PC-9 (cell line): ENCODE results near the gene LUC7L3. TPM values are rescaled to one million over a fixed set of nuclear protein-coding genes. Genes with fewer than 3 reads are reported as not detected.

Experiments used
- BruUV-seq: library from RNA; stranded (reverse); fragments of 400-500 nt; replicated peaks from 2 replicates; lab custom pipeline; 2021; lab: Mats Ljungman, UMichigan
- CTCF ChIA-PET: fragments of 300-600 bp; sonication (Branson Sonifier 250); formaldehyde crosslinking; loops from one replicate; lab custom pipeline; 2022; ENCODE audit warnings: antibody characterized with exemption; lab: Charles Lee
- POLR2A ChIA-PET: fragments of 300-600 bp; sonication (Branson Sonifier 250); formaldehyde crosslinking; loops from one replicate; lab custom pipeline; 2022; ENCODE audit warnings: antibody characterized with exemption; ENCODE audit not compliant: unreplicated experiment; lab: Charles Lee
- DNase-seq, 2 experiments: peaks; one replicate each; pipeline versions ENCODE4 v3.0.0 to v3.0.0-alpha.2; 2015 to 2022; ENCODE audit warnings: mixed read lengths in 1 of 2
- H2AFZ ChIP-seq: fragments of 200-600 bp; sonication (generic); 2 replicates; pipeline ENCODE4 v1.8.1; 2017; ENCODE audit warnings: antibody characterized with exemption
- H3F3A ChIP-seq: fragments of 200-600 bp; sonication (generic); 2 replicates; pipeline ENCODE4 v1.8.1; 2017; ENCODE audit warnings: antibody characterized with exemption, mild to moderate bottlenecking, low read depth; ENCODE audit not compliant: insufficient read depth
- H3K27ac ChIP-seq: fragments of 200-600 bp; sonication (generic); 2 replicates; pipeline ENCODE4 v1.6.1; 2016; ENCODE audit warnings: mixed run types
- H3K27me3 ChIP-seq: fragments of 200-600 bp; sonication (generic); 2 replicates; pipeline ENCODE4 v1.6.1; 2016; ENCODE audit warnings: low read depth, mixed run types; ENCODE audit not compliant: insufficient read depth
- H3K36me3 ChIP-seq: fragments of 200-600 bp; sonication (generic); 2 replicates; pipeline ENCODE4 v1.6.1; 2016; ENCODE audit warnings: low read depth, mixed run types
- H3K4me1 ChIP-seq: fragments of 200-600 bp; sonication (generic); replicated peaks from 2 replicates; pipeline ENCODE4 v1.6.1; 2016; ENCODE audit warnings: mixed run types; ENCODE audit not compliant: insufficient read depth
- H3K4me2 ChIP-seq: fragments of 200-600 bp; sonication (generic); 2 replicates; pipeline ENCODE4 v1.6.1; 2017; ENCODE audit warnings: mixed run types
- H3K4me3 ChIP-seq: fragments of 200-600 bp; sonication (generic); 2 replicates; pipeline ENCODE4 v1.6.1; 2016; ENCODE audit warnings: mixed run types
- H3K79me2 ChIP-seq: fragments of 200-600 bp; sonication (generic); 2 replicates; pipeline ENCODE4 v1.6.1; 2017; ENCODE audit warnings: low read depth, mixed run types
- H3K9me2 ChIP-seq: fragments of 200-600 bp; sonication (generic); 2 replicates; pipeline ENCODE4 v1.8.1; 2017; ENCODE audit warnings: mild to moderate bottlenecking; ENCODE audit not compliant: insufficient read depth
- H3K9me3 ChIP-seq: fragments of 200-600 bp; sonication (generic); 2 replicates; pipeline ENCODE4 v1.8.1; 2016; ENCODE audit warnings: low read depth; ENCODE audit not compliant: insufficient read depth
- H4K20me1 ChIP-seq: fragments of 200-600 bp; sonication (generic); 2 replicates; pipeline ENCODE4 v1.8.1; 2017; ENCODE audit not compliant: insufficient read depth
- EZH2 ChIP-seq: fragments of 200-600 bp; sonication (generic); IDR thresholded peaks from 2 replicates; pipeline ENCODE4 v1.8.0; 2017; ENCODE audit warnings: antibody characterized with exemption, low read depth
- intact Hi-C: fragments of 100-400 bp; cut with micrococcal nuclease; formaldehyde crosslinking; loops from one replicate; pipeline ENCODE4 v1.10.0; 2022; ENCODE audit not compliant: unreplicated experiment
- total RNA-seq: library from RNA; stranded (reverse); gene quantifications from 2 replicates; pipeline ENCODE4 v1.2.3, GENCODE V29; 2021
- TF ChIP-seq, protein P1 (sequence below): fragments of 200-600 bp; sonication (generic); conservative IDR thresholded peaks from 2 replicates; pipeline ENCODE4 v1.6.1; 2017; ENCODE audit warnings: mixed run types, antibody characterized with exemption, mild to moderate bottlenecking, moderate library complexity

LUC7L3 gene
- total RNA-seq, 1 experiment from 2014 or later = 147 TPM

DNA sequence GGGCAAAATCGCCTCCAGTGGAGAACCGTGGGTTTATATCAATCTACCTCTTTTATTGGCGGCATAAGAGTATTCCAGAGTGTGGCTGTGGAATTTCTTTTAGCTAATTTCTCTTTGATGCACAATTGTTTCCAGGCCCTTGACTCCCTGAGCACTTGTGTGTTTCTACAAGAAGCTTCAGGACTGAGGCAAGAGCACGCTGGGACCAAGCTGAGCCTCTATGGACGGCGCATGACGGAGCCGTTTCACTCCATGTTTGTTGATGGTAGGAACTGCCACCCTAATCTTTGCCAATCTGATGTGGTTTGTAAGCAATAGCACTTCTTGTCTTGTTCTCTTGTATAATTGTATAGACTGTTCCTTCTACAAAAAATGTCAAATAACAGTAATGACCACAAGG, 59.1 kb downstream of the LUC7L3 start:
- H3F3A ChIP-seq = no peaks in the 10 kb centered on the region
- H3K4me3 ChIP-seq = no peak overlapping the region
- H3K9me3 ChIP-seq = no peaks in the 10 kb centered on the region
- POLR2A ChIA-PET = no interaction called here
- intact Hi-C loops = no loop called here
- BruUV-seq = no TSS peak
- no peak overlapping the region for H3K27ac ChIP-seq
- H2AFZ ChIP-seq = no peak overlapping the region
- TF ChIP-seq, protein P1, sequence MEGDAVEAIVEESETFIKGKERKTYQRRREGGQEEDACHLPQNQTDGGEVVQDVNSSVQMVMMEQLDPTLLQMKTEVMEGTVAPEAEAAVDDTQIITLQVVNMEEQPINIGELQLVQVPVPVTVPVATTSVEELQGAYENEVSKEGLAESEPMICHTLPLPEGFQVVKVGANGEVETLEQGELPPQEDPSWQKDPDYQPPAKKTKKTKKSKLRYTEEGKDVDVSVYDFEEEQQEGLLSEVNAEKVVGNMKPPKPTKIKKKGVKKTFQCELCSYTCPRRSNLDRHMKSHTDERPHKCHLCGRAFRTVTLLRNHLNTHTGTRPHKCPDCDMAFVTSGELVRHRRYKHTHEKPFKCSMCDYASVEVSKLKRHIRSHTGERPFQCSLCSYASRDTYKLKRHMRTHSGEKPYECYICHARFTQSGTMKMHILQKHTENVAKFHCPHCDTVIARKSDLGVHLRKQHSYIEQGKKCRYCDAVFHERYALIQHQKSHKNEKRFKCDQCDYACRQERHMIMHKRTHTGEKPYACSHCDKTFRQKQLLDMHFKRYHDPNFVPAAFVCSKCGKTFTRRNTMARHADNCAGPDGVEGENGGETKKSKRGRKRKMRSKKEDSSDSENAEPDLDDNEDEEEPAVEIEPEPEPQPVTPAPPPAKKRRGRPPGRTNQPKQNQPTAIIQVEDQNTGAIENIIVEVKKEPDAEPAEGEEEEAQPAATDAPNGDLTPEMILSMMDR = no peak
- TF ChIP-seq EZH2 = no peak
- H3K36me3 ChIP-seq = no peaks in the 10 kb centered on the region
- no peaks in the 10 kb centered on the region for H3K27me3 ChIP-seq
- no peaks in the 10 kb centered on the region for H3K4me1 ChIP-seq
- no peak for DNase-seq
- H3K4me2 ChIP-seq = no peak overlapping the region
- CTCF ChIA-PET = no interaction called here
- no peaks in the 10 kb centered on the region for H3K9me2 ChIP-seq
- H3K79me2 ChIP-seq = no peaks in the 10 kb centered on the region
- no peaks in the 10 kb centered on the region for H4K20me1 ChIP-seq

DNA sequence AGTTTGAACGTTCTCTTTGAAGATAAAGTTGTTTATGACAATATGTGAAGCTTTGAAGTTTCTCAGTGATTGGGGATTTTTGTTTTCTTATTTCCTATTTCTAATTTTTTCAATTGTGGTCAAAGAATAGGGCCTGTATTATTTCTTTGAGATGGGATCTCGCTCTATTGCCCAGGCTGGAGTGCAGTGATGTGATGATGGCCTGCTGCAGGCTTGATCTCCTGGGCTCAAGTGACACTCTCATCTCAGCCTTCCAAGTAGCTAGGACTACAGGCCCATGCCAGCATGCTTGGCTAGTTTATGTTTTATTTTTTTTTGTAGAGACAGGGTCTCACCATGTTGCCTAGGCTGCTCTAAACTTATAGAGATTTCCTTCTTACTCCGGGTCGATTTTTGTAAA, 59.6 kb downstream of the LUC7L3 start:
- no peak for DNase-seq
- Histone ChIP-seq H3F3A (no peaks in the 10 kb centered on the region), H3K36me3 (no peaks in the 10 kb centered on the region), H3K9me3 (no peaks in the 10 kb centered on the region), H3K4me2 (no peak overlapping the region), H3K9me2 (no peaks in the 10 kb centered on the region), H3K27me3 (no peaks in the 10 kb centered on the region), H2AFZ (no peak overlapping the region), H4K20me1 (no peaks in the 10 kb centered on the region), H3K4me1 (no peaks in the 10 kb centered on the region), H3K27ac (no peak overlapping the region), H3K79me2 (no peaks in the 10 kb centered on the region), H3K4me3 (no peak overlapping the region)
- ChIA-PET CTCF (no interaction called here), POLR2A (interaction anchor here (0.6 kb wide), 1 partner anchor 130 kb away, joined by 13 read pairs; no protein-coding TSS in a partner anchor)
- intact Hi-C loops = no loop called here
- no TSS peak for BruUV-seq
- TF ChIP-seq, protein P1 = no peak
- no peak for TF ChIP-seq EZH2

DNA sequence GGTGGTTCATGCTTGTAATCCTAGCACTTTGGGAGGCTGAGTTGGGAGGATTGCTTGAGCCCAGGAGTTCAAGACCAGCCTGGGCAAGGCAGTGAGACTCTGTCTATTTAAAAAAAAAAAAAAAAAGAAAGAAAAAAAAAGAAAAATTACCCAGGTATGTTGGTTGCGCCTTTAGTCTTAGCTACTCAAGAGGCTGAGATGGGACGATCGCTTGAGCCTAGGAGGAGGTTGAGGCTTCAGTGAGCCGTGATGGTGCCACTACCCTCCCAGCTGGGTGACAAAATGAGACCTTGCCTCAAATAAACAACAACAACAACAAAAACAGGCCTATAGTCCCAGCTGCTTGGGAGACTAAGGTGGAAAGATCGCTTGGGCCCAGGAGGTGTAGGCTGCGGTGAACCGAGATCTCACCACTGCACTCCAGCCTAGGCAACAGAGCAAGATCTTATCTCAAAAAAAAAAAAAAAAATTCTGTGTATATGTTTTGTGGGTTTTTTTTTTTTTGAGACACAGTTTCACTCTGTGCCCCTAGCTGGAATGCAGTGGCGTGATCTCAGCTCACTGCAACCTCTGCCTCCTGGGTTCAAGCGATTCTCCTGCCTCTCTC, 60.4 kb downstream of the LUC7L3 start:
- Histone ChIP-seq H3K4me1 (no peaks in the 10 kb centered on the region), H3K4me3 (no peak overlapping the region), H3K9me2 (no peaks in the 10 kb centered on the region), H3K27ac (no peak overlapping the region), H4K20me1 (no peaks in the 10 kb centered on the region), H3K27me3 (no peaks in the 10 kb centered on the region), H2AFZ (no peak overlapping the region), H3F3A (no peaks in the 10 kb centered on the region), H3K36me3 (no peaks in the 10 kb centered on the region), H3K4me2 (no peak overlapping the region), H3K79me2 (no peaks in the 10 kb centered on the region), H3K9me3 (no peaks in the 10 kb centered on the region)
- TF ChIP-seq, protein P1 = no peak
- no peak for TF ChIP-seq EZH2
- no TSS peak for BruUV-seq
- intact Hi-C loops = loop anchor here (5.0 kb wide), 1 partner anchor 233 kb away; the partner anchor contains the start of gene SPATA20
- ChIA-PET CTCF (no interaction called here), POLR2A (interaction anchor here (0.6 kb wide), 1 partner anchor 144 kb away, joined by 4 read pairs; no protein-coding TSS in a partner anchor)
- no peak for DNase-seq
